HT-29 (cell line): ENCODE data around the gene TBC1D22A. TPM values are rescaled to one million over a fixed set of nuclear protein-coding genes. Genes with fewer than 3 reads are reported as not detected.

Source experiments
- DNase-seq: peaks from one replicate; pipeline ENCODE4 v3.0.0-alpha.2; 2015; ENCODE audit warnings: low spot score
- total RNA-seq: library from RNA; depleted of rRNA; stranded (reverse); fragments of >200 nt; shearing (Covaris generic); gene quantifications from 2 replicates; pipeline ENCODE4 v1.2.3, GENCODE V29; 2014

The TBC1D22A gene
- total RNA-seq, 1 experiment from 2014 or later: 23.9 TPM

GRCh38 chr22:46752988-46753310 lies 9.5 kb upstream of the TBC1D22A start:
- no peak for DNase-seq

GRCh38 chr22:46753360-46753759 lies 9.1 kb upstream of the TBC1D22A start:
- DNase-seq: no peak

GRCh38 chr22:46753761-46754109 lies 8.7 kb upstream of the TBC1D22A start:
- DNase-seq: no peak

GRCh38 chr22:46754110-46754799 lies 8.2 kb upstream of the TBC1D22A start:
- peak; percentile 77 for DNase-seq

- DNase-seq: no peak
Observed at GRCh38 chr22:46754826-46755225, 7.6 kb upstream of the TBC1D22A start.

GRCh38 chr22:46755525-46755924 lies 6.9 kb upstream of the TBC1D22A start:
- no peak for DNase-seq

GRCh38 chr22:46756097-46756496 lies 6.4 kb upstream of the TBC1D22A start:
- DNase-seq: no peak

GRCh38 chr22:46757104-46757503 lies 5.3 kb upstream of the TBC1D22A start:
- DNase-seq: no peak

GRCh38 chr22:46758121-46758520 lies 4.3 kb upstream of the TBC1D22A start:
- DNase-seq: no peak

GRCh38 chr22:46758867-46759290 lies 3.6 kb upstream of the TBC1D22A start:
- DNase-seq: peak; percentile 84

GRCh38 chr22:46761017-46761416 lies 1.4 kb upstream of the TBC1D22A start:
- DNase-seq: no peak

GRCh38 chr22:46761539-46762237 lies 762 bp upstream of the TBC1D22A start:
- no peak for DNase-seq

- DNase-seq: no peak
Observed at GRCh38 chr22:46763051-46763705, 728 bp downstream of the TBC1D22A start.

- no peak for DNase-seq
Observed at GRCh38 chr22:46764140-46764680, 1.8 kb downstream of the TBC1D22A start.

- no peak for DNase-seq
Observed at GRCh38 chr22:46764779-46765485, 2.5 kb downstream of the TBC1D22A start.

GRCh38 chr22:46766611-46767010 lies 4.2 kb downstream of the TBC1D22A start:
- no peak for DNase-seq

- no peak for DNase-seq
Observed at GRCh38 chr22:46767249-46767985, 5.0 kb downstream of the TBC1D22A start.

- no peak for DNase-seq
Observed at GRCh38 chr22:46769191-46769675, 6.8 kb downstream of the TBC1D22A start.

- DNase-seq: no peak
Observed at GRCh38 chr22:46769706-46770105, 7.3 kb downstream of the TBC1D22A start.

- no peak for DNase-seq
Observed at GRCh38 chr22:46770151-46770641, 7.7 kb downstream of the TBC1D22A start.

- DNase-seq: no peak
Observed at GRCh38 chr22:46770726-46771125, 8.3 kb downstream of the TBC1D22A start.
